Measurements from ENCODE around the gene TENM4. TPM values are rescaled to one million over a fixed set of nuclear protein-coding genes. Genes with fewer than 3 reads are reported as not detected.

The TENM4 gene
- total RNA-seq, 4 donors from 2014 or later: 31.4 to 44.5 (median 38.0) TPM

DNA sequence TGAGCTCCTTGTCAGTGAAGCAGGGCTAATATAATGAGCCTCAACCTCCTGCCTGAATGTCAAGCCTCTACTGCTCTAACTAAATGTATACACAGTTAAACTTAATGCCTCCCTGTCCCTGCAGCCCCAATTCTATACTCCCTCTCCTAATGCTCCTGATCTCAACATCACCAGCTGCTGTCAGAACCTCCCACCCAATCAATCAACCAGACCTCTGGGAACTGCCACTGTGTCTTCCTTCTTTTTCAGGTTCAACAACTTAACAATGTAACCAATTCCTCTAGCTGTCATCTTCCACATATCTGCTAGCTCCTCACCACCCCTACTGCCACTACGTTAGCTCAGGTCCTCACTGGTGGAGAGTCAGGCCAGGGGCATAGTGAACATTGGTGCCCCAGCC, 526.3 kb downstream of the TENM4 start:
- Histone ChIP-seq H3K36me3 (no peaks in the 10 kb centered on the region), H3K27ac (no peak overlapping the region), H3K4me3 (no peak overlapping the region), H3K27me3 (no peaks in the 10 kb centered on the region), H3K4me1 (no peaks in the 10 kb centered on the region), H3K9me3 (no peaks in the 10 kb centered on the region)
- DNase-seq (ENCODE audit: low spot score in 2 of 2): no peak
- TF ChIP-seq POLR2A (IDR thresholded peaks at IDR 0.05) (no peak), EP300 (IDR thresholded peaks at IDR 0.05) (no peak), POLR2AphosphoS5 (IDR thresholded peaks at IDR 0.05) (no peak)
- TF ChIP-seq, protein P1, sequence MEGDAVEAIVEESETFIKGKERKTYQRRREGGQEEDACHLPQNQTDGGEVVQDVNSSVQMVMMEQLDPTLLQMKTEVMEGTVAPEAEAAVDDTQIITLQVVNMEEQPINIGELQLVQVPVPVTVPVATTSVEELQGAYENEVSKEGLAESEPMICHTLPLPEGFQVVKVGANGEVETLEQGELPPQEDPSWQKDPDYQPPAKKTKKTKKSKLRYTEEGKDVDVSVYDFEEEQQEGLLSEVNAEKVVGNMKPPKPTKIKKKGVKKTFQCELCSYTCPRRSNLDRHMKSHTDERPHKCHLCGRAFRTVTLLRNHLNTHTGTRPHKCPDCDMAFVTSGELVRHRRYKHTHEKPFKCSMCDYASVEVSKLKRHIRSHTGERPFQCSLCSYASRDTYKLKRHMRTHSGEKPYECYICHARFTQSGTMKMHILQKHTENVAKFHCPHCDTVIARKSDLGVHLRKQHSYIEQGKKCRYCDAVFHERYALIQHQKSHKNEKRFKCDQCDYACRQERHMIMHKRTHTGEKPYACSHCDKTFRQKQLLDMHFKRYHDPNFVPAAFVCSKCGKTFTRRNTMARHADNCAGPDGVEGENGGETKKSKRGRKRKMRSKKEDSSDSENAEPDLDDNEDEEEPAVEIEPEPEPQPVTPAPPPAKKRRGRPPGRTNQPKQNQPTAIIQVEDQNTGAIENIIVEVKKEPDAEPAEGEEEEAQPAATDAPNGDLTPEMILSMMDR (IDR thresholded peaks at IDR 0.05): no peak
- WGBS: 70% methylated on average over 1 of the region's 1 CpG

DNA sequence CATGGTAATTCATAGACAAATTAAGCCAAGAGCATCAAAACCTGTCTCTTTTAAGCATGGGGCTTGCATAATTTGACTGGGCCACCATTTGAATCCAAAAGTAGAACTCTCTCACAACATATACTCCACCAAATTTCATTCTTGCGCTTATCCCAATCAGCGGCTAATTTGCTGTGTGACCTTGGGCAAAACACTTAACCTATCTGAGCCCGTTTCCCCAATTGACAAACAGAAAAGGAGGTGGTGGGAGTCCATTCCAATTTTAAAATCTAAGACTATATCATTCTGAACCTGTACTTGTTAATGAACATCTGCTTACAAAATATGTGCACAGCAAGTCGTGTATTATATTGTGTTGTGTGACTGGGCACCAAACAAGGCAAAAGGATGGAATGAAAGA, 528.1 kb downstream of the TENM4 start:
- TF ChIP-seq POLR2AphosphoS5 (IDR thresholded peaks at IDR 0.05): no peak
- no peak for TF ChIP-seq EP300 (IDR thresholded peaks at IDR 0.05)
- no peak for TF ChIP-seq POLR2A (IDR thresholded peaks at IDR 0.05)
- TF ChIP-seq, protein P1 (IDR thresholded peaks at IDR 0.05): no peak
- WGBS: 88% methylated on average over 4 of the region's 4 CpGs
- no peaks in the 10 kb centered on the region for H3K4me1 ChIP-seq

DNA sequence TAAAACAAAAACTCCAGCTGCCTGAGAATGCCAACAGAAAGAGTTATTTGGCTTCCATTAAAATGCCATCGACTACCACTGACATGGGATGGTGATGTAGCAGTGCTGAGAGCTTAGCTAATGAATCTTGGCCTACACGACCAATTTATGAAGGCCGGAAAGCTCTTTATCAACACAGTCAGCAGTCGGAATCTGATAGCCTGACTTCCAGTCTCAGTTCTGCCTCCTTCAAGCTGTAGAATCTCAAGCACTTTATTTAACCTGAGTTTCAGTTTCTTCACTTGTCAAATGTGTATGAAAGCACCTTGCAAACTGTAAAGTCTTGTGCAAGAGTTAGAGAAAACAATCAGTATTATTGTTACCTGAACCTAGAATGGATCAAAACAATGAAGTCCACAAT, 530.5 kb downstream of the TENM4 start:
- H3K36me3 ChIP-seq: no peaks in the 10 kb centered on the region
- 87% methylated on average over 4 of the region's 4 CpGs for WGBS

More for the DNA sequence above, 528.1 kb downstream of the TENM4 start:
- no peak for DNase-seq (ENCODE audit: low spot score in 2 of 2)
- no peak overlapping the region for H3K27ac ChIP-seq
- H3K4me3 ChIP-seq: no peak overlapping the region
- H3K27me3 ChIP-seq: no peaks in the 10 kb centered on the region
- H3K9me3 ChIP-seq: no peaks in the 10 kb centered on the region
- H3K36me3 ChIP-seq: no peaks in the 10 kb centered on the region

DNA sequence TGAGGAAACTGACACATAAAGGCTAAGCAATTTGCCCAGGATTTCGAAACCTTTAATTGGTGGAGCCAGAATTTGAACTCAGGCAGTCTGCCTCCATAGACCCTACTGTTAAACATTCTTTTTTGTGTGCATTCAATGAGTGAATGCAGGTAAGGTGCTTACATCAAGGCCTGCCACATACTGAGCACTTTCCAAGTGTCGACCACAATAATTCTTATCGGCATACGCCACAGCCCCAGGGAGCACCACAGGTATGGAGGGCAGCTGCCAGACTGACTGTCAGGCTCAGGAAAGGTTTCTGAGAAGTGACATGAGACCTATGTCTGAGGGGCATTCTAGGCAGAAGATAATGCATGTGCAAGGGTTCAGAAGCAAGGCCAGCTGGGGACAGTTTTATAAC, 531.4 kb downstream of the TENM4 start:
- Histone ChIP-seq H3K4me3 (no peak overlapping the region), H3K27ac (no peak overlapping the region), H3K27me3 (no peaks in the 10 kb centered on the region), H3K36me3 (no peaks in the 10 kb centered on the region), H3K9me3 (no peaks in the 10 kb centered on the region), H3K4me1 (no peaks in the 10 kb centered on the region)
- WGBS: 96% methylated on average over 4 of the region's 4 CpGs
- TF ChIP-seq POLR2AphosphoS5 (IDR thresholded peaks at IDR 0.05): no peak
- no peak for TF ChIP-seq EP300 (IDR thresholded peaks at IDR 0.05)
- TF ChIP-seq, protein P1 (IDR thresholded peaks at IDR 0.05): no peak
- TF ChIP-seq POLR2A (IDR thresholded peaks at IDR 0.05): no peak
- no peak for DNase-seq (ENCODE audit: low spot score in 2 of 2)

More for the DNA sequence above, 530.5 kb downstream of the TENM4 start:
- TF ChIP-seq POLR2A (IDR thresholded peaks at IDR 0.05) (no peak), POLR2AphosphoS5 (IDR thresholded peaks at IDR 0.05) (no peak), EP300 (IDR thresholded peaks at IDR 0.05) (no peak)
- TF ChIP-seq, protein P1 (IDR thresholded peaks at IDR 0.05): no peak
- no peak overlapping the region for H3K27ac ChIP-seq
- no peaks in the 10 kb centered on the region for H3K9me3 ChIP-seq
- no peak for DNase-seq (ENCODE audit: low spot score in 2 of 2)
- no peaks in the 10 kb centered on the region for H3K4me1 ChIP-seq
- H3K4me3 ChIP-seq: no peak overlapping the region
- H3K27me3 ChIP-seq: no peaks in the 10 kb centered on the region

DNA sequence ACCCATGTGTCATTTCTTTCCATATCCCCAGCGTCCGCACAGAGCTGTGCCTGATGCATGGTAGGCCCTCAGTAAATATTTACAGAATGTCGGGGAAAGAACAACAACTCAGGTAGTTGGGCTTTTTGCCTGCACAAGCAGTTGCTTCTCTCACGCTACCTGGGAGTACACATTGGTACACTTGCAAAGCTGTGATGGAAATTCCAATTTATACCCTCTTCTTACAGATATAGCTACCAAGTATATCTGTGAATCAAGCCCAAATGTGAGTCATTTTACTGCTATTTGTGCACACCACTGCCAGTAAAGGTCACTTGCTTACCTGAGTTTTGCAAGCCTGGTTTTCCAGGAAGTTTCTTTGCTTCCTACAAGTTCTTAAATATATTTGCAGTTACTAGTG, 533.2 kb downstream of the TENM4 start:
- Histone ChIP-seq H3K27me3 (no peaks in the 10 kb centered on the region), H3K36me3 (no peaks in the 10 kb centered on the region), H3K4me3 (no peak overlapping the region), H3K4me1 (no peaks in the 10 kb centered on the region), H3K27ac (no peak overlapping the region), H3K9me3 (no peaks in the 10 kb centered on the region)
- 88% methylated on average over 4 of the region's 4 CpGs for WGBS
- no peak for DNase-seq (ENCODE audit: low spot score in 2 of 2)
- TF ChIP-seq EP300 (IDR thresholded peaks at IDR 0.05): no peak
- TF ChIP-seq POLR2AphosphoS5 (IDR thresholded peaks at IDR 0.05): no peak
- TF ChIP-seq, protein P1 (IDR thresholded peaks at IDR 0.05): no peak
- TF ChIP-seq POLR2A (IDR thresholded peaks at IDR 0.05): no peak
